Left lobe of liver (tissue), 2 donors: ENCODE data around the gene MRAS. TPM values are rescaled to one million over a fixed set of nuclear protein-coding genes. Genes with fewer than 3 reads are reported as not detected.
"Not testable (repeated sequence)": the region's sequence is repeated elsewhere in the genome, so short reads cannot be mapped to it uniquely, and the experiment has no call there.

Experiments used
- ATAC-seq: fragments of 200-7000 bp; cut with Tn5 transposase; one replicate; pipeline ENCODE4 v1.9.1; 2020; ENCODE audit warnings: mild to moderate bottlenecking, moderate library complexity
- DNase-seq: peaks from one replicate; pipeline ENCODE4 v3.0.0-alpha.2; 2020; ENCODE audit warnings: low spot score
- total RNA-seq: library from RNA; stranded (reverse); gene quantifications from one replicate; pipeline ENCODE4 v1.2.1, GENCODE V29; 2021
- donor health status: DM: no; HTN: no; CAD: no; lungs with moderate emphysema.
- donor health status: DM: no; HTN: yes; CAD: no.

The MRAS gene
- total RNA-seq, 1 donor from 2014 or later, result 6.1 TPM

DNA sequence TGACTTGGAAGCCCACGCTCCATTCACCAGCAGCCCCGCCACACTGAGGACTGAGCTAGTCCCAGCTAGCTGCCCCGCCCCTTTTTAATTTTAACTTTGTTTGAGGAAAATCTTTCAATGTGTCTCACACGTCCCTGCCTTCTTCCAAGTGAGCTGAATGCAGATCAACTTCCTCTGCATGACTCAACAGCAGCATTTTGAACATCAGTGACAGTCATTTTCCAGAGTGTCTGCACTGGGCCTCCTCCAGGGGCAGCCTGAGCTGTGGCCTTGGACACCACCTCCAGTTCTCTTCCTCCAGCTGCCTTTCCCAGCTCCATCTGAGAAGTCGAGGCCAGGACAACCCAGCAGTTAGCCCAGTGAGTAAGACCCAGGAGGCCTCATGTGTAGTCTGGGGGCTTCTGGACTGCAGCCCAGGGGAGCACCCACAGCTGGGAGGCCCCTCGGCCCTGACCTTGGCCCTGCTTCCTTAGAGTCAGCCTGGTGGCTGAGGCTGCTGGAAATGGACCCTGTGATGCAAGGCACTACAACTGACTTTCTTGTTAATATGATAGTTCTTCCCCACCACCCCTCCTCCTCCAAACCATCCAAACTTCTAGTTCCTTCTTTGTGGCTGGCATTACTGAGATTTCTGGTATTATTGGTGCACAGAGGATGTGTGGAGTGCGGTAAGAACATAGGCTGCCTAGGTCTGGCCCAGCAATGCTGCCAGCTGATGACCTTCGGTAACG is 64.6 kb downstream of the MRAS start:
- DNase-seq, result peak; percentile 29
- ATAC-seq, result no peak

DNA sequence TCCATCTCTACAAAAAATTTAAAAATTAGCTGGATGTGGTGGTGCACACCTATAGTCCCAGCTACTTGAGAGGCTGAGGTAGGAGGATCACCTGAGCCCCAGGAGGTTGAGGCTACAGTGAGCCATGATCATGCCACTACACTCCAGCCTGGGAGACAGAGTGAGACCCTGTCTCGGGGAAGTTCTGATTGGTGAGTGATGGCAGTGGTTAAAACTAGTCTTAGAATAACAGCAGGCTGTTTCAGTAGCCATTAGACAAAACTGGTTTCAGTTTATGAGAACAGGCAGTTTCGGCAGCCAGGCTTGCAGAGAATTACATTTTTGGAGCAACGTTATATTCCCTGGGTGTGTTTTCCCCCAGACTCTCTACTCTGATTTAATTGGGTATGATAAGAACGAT is 67.9 kb downstream of the MRAS start:
- not testable (repeated sequence) for ATAC-seq, DNase-seq

DNA sequence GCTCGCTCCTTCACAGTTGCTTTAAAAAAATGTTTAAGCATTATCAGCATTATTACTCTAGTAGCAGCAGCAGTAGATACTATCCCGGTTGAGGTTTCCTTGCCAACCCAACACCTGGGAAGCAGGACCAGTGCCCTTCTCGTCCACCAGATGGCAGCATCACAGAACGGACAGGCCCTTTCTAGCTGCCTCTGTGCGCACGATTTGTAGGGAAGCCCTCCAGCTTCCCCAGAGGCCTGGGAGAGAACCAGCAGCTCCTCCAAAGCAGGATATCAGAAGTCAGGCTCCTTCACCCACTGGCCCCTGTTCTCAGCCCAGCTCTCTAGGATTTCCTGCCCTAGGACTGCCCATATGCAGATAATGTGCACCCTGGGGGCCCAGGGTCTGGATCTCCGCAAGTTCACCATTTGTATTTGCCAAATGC is 69.2 kb downstream of the MRAS start:
- ATAC-seq (peak; percentile 99), DNase-seq (peak; percentile 80)

DNA sequence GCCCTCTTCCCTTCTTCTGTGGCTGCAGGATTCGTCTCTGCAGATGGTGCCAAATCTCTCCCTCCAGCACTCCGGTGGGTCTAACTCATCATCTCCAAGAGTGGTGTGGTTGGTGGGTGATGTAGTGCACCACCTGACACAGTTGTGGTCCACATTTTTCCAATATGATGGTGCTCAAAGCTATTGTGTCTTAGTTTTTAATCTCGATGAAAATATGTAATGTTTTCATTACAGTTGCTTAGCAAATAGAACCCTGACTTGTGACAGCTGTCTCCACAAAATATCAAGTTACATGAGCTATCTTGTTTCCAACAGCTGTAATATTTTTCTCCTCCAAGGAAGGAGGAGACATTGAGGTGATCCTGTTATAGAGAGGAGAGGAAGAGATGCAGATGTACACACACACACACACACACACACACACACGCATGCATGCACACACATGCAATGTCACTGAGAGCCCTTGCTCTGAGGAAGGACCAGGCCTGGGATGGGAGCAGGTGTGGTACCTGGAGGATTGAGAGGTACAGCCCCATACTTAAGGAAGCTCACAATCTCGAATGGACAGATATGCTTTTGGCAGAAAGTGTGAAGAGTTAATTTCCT is 70.3 kb downstream of the MRAS start:
- DNase-seq (no peak), ATAC-seq (no peak)

DNA sequence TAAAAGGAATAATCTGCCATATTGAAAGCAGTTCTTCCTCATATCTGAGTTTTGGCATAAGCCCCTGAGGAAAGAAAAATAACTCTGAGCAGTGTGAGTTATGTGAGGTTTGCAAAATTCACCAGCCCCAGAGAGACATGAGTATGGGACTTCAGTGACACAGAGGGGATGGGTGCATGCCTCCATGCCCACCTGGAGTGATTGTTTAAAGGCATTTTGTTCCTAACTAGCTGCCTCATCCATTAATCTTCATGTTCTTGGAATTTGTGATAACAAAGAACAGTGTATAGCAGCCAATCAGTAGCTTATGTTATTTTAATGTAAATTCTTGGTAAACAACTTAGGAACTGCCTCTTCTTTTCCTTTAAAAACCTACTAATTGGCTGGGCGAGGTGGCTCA is 74.9 kb downstream of the MRAS start:
- ATAC-seq (no peak), DNase-seq (no peak)

DNA sequence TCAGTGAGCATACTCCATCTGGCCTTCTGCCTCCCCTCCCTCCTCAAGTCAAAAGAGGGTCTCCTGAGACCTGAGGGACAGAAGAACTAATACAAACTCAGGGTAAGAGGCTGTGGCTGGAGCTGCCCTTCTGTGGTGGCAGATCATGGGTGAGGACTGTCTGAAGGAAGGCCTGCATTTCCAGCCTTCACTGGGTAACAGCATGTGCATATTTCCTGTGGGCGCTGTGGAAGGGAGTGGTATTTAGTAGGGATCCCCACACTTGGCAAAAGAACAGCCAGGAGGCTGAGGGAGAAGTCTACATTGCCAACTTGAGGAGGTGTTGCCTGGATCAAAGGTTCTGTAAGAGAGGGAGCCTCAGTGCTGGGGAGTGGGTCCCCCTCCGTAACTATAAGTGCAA is 75.9 kb downstream of the MRAS start:
- ATAC-seq (no peak), DNase-seq (no peak)

DNA sequence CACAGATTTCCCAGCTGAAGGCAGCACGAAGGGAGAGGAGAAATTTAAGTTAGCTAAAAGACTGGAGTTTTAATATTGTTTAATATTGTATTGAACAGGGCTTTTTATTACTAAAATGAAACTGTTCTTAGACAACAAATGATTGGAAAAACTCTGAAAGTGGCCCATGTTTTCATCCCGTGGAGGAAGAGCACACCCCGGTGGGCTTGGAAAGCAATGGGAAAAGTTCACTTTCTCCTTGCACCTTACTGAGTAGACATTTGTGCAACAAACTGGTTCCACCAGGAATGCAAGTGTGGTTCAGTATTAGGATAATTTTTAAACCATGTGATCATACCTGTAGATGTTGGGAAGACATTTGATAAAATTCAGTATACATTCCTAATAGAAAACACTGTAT is 77.8 kb downstream of the MRAS start:
- DNase-seq (no peak), ATAC-seq (peak; percentile 42)

DNA sequence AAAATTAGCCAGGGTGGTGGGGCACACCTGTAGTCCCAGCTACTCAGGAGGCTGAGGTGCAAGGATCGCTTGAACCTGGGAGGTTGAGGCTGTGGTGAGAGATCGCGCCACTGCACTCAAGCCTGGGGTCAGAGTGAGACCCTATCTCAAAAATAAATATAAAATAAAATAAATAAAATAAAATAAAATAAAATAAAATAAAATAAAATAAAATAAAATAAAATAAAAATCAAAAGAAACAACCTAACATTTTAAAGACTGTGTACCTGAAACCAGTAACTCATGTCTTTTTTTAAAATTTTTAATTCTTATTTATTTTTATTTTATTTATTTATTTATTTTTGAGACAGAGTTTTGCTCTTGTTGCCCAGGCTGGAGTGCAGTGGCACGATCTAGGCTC is 78.4 kb downstream of the MRAS start:
- ATAC-seq, DNase-seq: not testable (repeated sequence)

DNA sequence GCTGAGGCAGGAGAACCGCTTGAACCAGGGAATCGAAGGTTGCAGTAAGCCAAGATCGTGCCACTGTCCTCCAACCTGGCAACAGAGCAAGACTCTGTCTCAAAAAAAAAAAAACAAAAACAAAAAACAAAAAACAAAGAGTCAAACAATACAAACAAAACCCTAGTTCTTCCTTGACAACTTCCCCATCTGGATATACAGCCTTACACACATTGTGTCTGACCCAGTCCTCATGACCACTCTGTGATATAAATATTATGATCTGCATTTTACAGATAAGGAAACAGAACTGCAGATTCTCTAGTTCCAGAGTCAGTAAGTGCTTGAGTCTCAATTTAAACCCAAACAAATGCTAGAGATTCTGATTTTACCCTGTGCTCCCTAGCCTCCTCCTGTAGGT is 81.3 kb downstream of the MRAS start:
- no peak for DNase-seq
- no peak for ATAC-seq

DNA sequence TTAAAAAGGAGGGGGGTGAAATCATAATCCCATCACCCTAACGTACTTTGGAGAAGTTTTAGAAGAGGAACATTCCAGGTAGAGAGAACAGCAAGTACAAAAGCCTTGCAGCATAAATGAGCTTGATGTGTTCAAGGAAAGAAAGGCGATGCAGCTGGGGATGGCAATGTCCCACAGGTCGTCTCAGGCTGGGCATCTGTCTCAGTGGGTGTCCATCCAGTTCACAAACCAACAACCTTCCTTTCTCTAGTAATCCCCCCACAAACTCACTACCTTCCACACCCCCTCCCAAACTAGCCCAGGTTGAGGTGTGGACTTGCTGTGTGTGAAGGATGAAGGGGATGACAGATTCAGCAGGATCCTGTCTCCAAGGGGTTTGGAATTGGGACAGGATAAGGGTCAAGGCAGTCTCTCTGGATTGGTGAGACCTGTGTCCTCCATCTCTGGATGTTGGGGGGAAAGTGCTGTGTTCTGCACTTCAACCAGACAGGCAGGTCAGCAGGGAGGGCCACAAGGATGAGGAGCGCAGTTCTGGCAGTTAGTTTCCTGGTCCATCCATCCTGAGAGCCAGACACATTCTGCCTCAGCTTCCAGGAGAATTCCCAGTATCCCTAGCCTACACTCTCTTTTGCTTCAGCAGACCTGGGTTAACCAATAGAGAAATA is 84.3 kb downstream of the MRAS start:
- no peak for DNase-seq
- ATAC-seq, result no peak

DNA sequence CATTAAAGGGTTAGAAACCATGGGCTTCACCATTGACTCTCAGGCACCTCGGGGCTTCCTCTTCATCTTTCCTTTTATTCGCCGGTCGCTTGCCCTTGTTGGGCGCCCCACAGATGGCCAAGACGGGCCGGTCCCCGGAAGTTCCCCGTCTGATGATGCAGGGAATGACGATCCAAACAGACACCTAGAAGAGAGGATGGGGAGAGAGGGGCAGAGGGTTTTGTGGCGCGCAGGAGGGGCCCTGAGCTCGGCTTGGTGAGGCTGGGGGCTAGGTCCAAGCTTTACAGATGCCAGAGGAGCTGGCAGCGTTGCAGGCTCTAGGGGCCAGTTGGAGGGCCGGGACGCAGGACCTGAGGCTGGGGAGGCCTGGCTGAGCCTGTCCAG is 85.5 kb downstream of the MRAS start:
- no peak for ATAC-seq
- DNase-seq, result no peak

DNA sequence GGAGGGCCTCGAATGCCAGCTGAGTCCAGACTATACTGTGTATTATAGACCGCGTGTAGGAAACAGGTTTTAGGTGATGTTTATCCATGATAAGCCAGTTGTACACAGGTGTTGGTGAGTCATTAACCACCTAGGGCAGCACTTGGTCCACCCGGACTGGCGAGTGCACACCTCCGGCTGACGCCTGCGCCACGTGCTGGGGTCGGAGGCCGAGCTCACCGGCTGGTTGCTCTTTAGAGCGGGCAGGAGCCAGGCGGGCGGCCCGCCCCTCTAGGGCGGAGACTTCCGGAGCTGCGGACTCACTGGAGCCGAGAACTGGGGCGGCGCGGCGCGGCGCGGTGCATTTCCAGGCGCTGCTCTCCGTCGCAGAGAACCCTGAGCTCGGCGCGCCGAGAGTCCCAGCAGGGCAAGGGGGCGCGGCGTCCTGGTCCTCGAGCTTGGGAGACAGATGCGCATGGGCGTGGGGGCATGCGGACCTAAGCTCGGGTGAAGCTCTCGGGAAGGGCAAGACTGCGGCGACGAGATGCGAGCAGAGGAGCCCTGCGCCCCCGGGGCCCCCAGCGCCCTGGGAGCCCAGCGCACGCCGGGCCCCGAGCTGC is 86.0 kb downstream of the MRAS start, which contains the start of gene ESYT3:
Gene ESYT3 (plus strand): TSS at position 341 of the 599 bp plus-strand sequence. CDS start 183 bp downstream, at position 524.
- DNase-seq (peak; percentile 85), ATAC-seq (peak; percentile 96)

DNA sequence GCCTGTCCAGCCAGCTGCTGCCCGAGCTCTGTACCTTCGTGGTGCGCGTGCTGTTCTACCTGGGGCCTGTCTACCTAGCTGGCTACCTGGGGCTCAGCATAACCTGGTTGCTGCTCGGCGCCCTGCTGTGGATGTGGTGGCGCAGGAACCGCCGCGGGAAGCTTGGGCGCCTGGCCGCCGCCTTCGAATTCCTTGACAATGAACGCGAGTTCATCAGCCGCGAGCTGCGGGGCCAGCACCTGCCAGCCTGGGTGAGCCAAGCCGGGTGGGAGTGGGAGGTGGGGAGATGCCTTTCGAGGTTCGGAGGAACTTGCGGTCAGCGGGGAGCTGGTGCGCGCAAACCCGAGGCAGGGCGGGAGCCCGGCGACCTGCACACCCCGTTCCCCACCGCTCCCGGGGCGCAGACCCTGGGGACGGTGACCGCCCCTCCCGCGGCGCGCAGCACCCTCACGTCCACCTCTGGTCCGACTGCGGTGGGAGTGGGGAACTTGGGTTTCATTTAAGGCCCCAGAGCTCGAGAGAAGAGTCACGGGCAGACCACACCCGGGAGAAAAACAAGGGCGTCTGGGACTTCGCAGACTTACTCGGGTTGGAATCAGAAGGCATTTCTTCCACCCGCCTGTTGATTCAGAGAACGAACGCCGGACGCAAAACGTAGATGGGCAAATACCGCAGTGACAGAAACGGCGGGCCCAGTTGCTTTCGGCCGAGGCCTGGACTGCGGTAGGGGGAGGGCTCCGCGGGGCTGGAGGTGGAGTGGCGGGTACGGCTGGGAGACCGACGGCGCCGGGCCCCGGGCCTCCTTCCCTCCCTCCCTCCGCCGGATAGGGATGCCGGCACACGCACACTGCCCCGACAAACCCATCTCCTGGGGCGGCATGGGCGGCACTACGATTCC is 86.7 kb downstream of the MRAS start:
- ATAC-seq (peak; percentile 39), DNase-seq (no peak)

DNA sequence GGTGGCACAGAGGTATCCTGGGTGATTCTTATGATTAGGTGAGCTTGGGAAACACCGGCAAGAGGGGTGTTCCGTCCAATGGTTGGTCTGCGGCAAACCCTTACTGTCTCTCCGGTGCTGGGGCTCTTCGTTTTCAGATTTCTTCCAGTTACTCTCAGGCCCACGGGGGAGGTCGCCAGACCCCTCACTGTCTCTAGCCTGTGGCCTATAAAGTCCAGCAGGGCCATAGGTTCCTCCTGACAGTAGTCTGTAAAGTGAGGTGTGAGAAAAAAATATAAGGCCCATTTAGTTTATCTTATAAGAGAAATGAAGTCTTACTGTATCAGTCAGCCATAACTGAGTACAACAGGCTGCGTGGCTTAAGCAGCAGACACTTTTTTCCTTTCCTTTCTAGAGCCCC is 87.5 kb downstream of the MRAS start:
- DNase-seq, result no peak
- ATAC-seq, result no peak

DNA sequence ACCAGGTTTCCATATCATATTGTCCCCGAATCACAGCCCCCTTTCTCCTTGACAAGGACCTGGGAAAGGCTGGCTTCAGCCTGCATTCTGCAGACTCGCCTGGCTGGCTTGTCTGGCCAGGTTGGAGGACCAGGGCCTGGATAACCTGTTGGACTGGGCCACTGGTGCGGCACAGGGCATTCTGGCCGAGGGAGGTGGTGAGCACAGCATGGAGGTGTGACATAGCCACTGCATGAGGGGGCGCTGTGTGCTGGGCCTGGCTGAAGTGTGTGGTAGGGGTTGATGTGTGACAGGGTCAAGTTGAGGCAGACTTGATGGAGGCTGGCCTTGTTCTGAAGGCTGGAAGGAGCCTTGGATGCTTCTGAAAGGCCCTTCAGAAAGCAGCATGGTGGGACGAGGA is 88.9 kb downstream of the MRAS start:
- ATAC-seq, result no peak
- DNase-seq, result no peak

DNA sequence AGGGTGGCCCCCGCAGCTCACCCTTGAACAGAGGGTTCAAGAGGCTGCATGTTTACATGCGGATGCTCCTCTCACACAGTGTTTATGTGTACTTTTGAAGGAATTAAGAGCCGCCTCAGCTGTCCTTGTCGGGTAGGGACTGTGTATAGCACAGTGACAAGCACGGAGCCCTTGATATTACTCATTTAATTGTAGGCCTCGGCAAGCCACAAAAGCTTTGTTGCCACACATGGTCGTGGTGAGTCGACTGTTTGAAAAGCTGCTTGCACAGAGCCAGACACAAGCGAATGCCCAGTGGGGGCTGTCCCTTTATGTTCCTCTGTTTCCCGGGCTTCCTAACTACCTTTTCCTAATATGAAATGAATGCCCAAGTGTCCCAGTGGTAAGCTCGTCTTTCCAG is 90.5 kb downstream of the MRAS start:
- DNase-seq, result no peak
- no peak for ATAC-seq

DNA sequence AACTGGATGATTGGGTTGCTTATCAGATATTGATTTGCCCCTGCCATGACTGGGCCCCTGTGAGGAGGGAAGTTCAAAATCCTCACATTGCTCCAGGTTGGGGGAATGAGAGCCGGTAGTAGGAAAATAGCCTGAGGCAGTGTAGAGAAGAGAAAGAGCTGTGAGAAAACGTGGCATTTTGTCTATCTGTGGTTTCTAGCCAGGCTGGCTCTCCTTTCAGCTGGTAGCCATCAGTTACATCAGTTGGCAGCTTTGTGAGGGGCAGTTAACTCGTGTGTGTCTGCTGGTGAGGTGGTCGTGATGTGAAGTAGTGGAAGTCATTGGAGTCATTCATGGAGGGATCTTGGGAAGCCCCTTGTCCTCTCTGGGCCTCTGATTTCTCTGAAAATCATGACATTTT is 91.3 kb downstream of the MRAS start:
- ATAC-seq (no peak), DNase-seq (no peak)

DNA sequence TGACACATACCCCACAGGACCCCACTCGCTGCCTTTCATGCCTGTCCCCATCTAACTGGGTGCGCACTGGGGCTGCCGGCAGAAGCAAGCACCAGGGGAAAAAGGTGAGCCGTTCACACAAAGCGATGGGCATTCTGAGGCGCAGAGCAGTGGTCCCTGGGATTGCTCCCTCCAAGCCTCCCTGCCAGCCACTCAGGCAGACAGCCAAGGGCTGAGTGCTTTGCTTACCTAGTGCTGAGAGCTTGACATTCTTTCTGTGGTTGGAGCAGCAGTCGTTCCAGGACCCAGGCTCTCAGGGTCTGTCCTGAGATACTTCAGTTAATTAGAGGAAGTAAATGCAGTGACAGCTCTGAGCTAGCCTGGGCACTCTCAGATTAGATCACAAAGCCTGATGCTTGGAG is 91.7 kb downstream of the MRAS start:
- no peak for ATAC-seq

DNA sequence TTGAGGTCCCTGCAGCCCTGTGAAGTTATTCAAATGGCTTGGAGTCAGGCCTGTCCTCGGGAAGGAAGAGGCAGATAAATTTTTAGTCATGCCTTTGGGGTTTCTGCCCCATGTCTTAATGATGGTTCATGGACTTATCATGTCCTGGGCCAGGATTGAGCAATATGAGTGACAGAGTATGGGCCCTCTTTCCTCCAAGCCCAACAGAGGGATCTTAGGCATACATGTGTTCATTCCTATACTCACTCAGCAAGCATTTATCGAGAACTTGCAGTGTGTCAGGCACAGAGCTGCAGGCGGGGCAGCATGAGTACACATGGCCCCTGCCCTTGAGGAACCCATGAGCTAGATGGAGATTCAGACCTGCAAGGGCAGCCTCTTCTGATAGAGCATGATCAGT is 92.2 kb downstream of the MRAS start:
- DNase-seq (no peak), ATAC-seq (no peak)

More for the DNA sequence above, 91.7 kb downstream of the MRAS start:
- DNase-seq, result no peak

DNA sequence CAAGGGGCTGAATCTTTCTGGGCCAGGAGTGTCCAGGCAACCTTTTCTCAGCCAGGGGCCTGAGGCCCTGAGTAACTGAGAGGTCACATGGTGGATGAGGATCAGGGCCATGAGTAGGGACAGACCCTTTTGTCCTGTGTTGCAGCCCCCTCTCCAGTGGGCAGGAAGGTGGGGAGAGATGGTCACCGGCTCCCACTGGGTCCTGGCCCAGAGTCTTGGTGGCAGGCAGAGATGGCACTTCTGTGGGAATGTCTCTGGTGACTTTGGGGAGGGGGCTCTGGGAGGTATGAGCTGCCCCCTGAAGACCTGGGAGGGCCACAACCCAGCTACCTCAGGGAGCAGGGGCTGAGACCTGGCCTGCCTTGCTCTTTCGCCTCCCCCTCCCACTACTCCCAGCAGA is 92.9 kb downstream of the MRAS start:
- DNase-seq (no peak), ATAC-seq (no peak)

DNA sequence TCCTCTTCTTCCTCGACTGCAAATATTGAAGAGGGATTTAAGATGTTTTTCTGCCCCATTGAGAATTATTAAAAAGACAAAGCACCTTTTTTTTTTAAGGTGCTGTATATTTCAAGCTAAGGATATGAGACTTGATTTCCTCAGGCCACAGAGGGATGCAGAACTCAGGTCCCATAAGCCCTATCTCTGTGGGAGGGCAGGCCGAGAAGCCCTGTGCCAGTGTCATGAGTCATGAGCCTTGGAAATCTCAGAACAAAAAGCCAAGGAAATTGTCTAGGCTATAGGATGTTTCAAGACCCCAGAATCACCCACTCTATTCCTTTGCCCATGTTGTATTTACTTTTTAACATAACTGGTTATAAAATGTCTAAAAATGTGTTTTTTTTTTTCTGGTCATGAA is 93.4 kb downstream of the MRAS start:
- no peak for ATAC-seq

More for the DNA sequence above, 93.4 kb downstream of the MRAS start:
- DNase-seq, result no peak
